ENCODE results near the gene ACSL4.

The ACSL4 gene

DNA sequence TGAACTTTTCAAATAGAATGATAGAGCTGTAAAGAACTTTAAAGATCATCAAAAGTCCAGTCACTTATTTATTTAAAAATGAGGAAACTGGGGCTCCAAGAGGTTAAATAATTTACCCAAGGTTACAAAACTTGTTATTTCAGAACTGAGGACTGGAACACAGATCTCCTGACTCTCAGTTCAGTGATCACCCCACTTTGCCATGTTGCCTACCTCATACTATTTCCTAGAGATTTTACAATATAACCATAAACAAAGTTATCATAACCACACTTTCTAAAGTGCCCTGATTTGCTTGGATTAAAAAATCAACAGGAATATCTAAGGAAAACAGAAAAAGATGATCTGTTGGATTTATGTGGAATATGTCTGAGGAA, 7.4 kb upstream of the ACSL4 start:
- H3K36me3 ChIP-seq (ENCODE audit: control insufficient read depth, low read length) = no peaks in the 10 kb centered on the region
- H3K27me3 ChIP-seq (ENCODE audit: control insufficient read depth, low read length) = no peaks in the 10 kb centered on the region
- H3F3A ChIP-seq (ENCODE audit: control insufficient read depth, insufficient read depth) = no peaks in the 10 kb centered on the region
- no peaks in the 10 kb centered on the region for H3K79me2 ChIP-seq (ENCODE audit: control insufficient read depth, low read length)
- H3K4me3 ChIP-seq (ENCODE audit: low read length) = no peak overlapping the region
- H3K27ac ChIP-seq (ENCODE audit: low read depth, low read length) = no peak overlapping the region
- H3K9me2 ChIP-seq (replicated peaks; ENCODE audit: control insufficient read depth, low read length) = no peaks in the 10 kb centered on the region
- no peak overlapping the region for H3K4me2 ChIP-seq (ENCODE audit: low read length)
- no peaks in the 10 kb centered on the region for H3K9me3 ChIP-seq (ENCODE audit: control insufficient read depth, insufficient read depth, low read length)
- TF ChIP-seq CTCF (IDR thresholded peaks at IDR 0.05; ENCODE audit: low read depth, low read length, poor library complexity, severe bottlenecking) (no peak), EZH2phosphoT487 (IDR thresholded peaks at IDR 0.05; ENCODE audit: borderline replicate concordance, low read length) (no peak)
- peaks cover 4% of the 10 kb centered on the region; the same call in 1 of the 2 replicates for H3K4me1 ChIP-seq (ENCODE audit: control insufficient read depth, low read length)
- H4K20me1 ChIP-seq (ENCODE audit: control insufficient read depth, insufficient read depth, low read depth, low read length) = no peaks in the 10 kb centered on the region

DNA sequence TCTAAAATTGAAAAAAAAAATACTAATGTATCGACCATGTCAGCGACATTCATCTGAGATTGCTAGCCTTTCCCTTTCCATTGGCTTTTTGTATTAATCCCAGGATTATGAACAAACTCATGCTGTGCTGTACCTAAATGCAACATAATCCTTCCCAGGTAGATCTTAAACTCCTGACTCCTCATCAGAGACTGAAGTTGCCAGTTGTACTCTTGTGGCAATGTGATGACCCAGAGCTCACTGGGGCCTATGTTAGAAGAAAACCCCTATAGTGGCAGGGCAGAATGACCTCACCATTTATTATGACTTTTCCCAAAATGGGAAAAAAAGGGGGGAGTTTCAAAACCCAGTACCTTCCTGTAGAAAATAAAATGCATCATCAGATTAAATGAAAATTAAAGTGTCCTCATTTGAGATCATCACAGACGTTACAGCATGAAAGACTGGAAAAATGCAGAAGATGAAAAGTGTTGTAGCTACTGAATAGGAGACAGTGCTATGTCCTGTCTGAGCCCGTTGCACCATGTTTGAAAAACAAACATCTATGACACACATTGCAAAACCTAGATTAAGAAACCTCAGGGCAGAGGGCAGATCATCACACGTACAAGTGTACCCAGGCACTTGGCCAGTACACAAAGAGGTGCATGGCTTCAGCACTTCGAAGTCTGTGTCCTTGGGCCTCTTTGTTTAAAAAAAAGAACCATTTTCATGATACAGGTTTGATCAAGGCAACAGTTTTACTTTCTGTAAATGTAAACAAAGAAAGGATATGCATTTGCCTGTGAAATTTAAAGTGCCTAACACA, 6.8 kb upstream of the ACSL4 start:
- Histone ChIP-seq H3K4me2 (ENCODE audit: low read length) (no peak overlapping the region), H3K27ac (ENCODE audit: low read depth, low read length) (no peak overlapping the region), H3K4me3 (ENCODE audit: low read length) (no peak overlapping the region), H3K9me3 (ENCODE audit: control insufficient read depth, insufficient read depth, low read length) (no peaks in the 10 kb centered on the region), H4K20me1 (ENCODE audit: control insufficient read depth, insufficient read depth, low read depth, low read length) (no peaks in the 10 kb centered on the region), H3K36me3 (ENCODE audit: control insufficient read depth, low read length) (no peaks in the 10 kb centered on the region), H3F3A (ENCODE audit: control insufficient read depth, insufficient read depth) (no peaks in the 10 kb centered on the region), H3K79me2 (ENCODE audit: control insufficient read depth, low read length) (no peaks in the 10 kb centered on the region), H3K4me1 (ENCODE audit: control insufficient read depth, low read length) (peaks cover 8% of the 10 kb centered on the region), H3K9me2 (replicated peaks; ENCODE audit: control insufficient read depth, low read length) (no peaks in the 10 kb centered on the region), H3K27me3 (ENCODE audit: control insufficient read depth, low read length) (no peaks in the 10 kb centered on the region)
- TF ChIP-seq CTCF (IDR thresholded peaks at IDR 0.05; ENCODE audit: low read depth, low read length, poor library complexity, severe bottlenecking) = no peak
- no peak for TF ChIP-seq EZH2phosphoT487 (IDR thresholded peaks at IDR 0.05; ENCODE audit: borderline replicate concordance, low read length)

GRCh38 chrX:109735202-109735744, 2.2 kb upstream of the ACSL4 start:
- Histone ChIP-seq H3K4me2 (ENCODE audit: low read length) (no peak overlapping the region), H3K79me2 (ENCODE audit: control insufficient read depth, low read length) (peaks cover 28% of the 10 kb centered on the region), H3K27me3 (ENCODE audit: control insufficient read depth, low read length) (no peaks in the 10 kb centered on the region), H3K4me3 (ENCODE audit: low read length) (no peak overlapping the region), H3K27ac (ENCODE audit: low read depth, low read length) (no peak overlapping the region), H3K4me1 (ENCODE audit: control insufficient read depth, low read length) (peaks cover 28% of the 10 kb centered on the region), H3F3A (ENCODE audit: control insufficient read depth, insufficient read depth) (no peaks in the 10 kb centered on the region), H3K36me3 (ENCODE audit: control insufficient read depth, low read length) (peaks cover 17% of the 10 kb centered on the region), H4K20me1 (ENCODE audit: control insufficient read depth, insufficient read depth, low read depth, low read length) (no peaks in the 10 kb centered on the region; the same call in 1 of the 2 replicates), H3K9me3 (ENCODE audit: control insufficient read depth, insufficient read depth, low read length) (no peaks in the 10 kb centered on the region), H3K9me2 (replicated peaks; ENCODE audit: control insufficient read depth, low read length) (no peaks in the 10 kb centered on the region)
- no peak for TF ChIP-seq EZH2phosphoT487 (IDR thresholded peaks at IDR 0.05; ENCODE audit: borderline replicate concordance, low read length)
- TF ChIP-seq CTCF (IDR thresholded peaks at IDR 0.05; ENCODE audit: low read depth, low read length, poor library complexity, severe bottlenecking) = no peak

Data from DOHH2 (cell line).